Mesendoderm (in vitro differentiated cells): ENCODE measurements around the gene KCNQ1.

Experiments used
- DNase-seq: peaks from one replicate; pipeline ENCODE4 v3.0.0; 2013
- H2AK5ac ChIP-seq: 2 replicates; pipeline ENCODE4 v1.6.1; 2013; ENCODE audit warnings: low read length, inconsistent platforms
- H2BK120ac ChIP-seq: 2 replicates; pipeline ENCODE4 v1.6.1; 2013; ENCODE audit warnings: low read depth, mild to moderate bottlenecking, low read length, moderate library complexity, mixed read lengths
- H2BK15ac ChIP-seq: replicated peaks from 2 replicates; pipeline ENCODE4 v1.6.1; 2013; ENCODE audit warnings: low read depth, mild to moderate bottlenecking, moderate library complexity
- H2BK5ac ChIP-seq: 2 replicates; pipeline ENCODE4 v1.6.1; 2013; ENCODE audit warnings: low read length, inconsistent platforms
- H3K18ac ChIP-seq: 2 replicates; pipeline ENCODE4 v1.6.1; 2013; ENCODE audit warnings: mild to moderate bottlenecking, low read length, mixed read lengths
- H3K23ac ChIP-seq: one replicate; pipeline ENCODE4 v1.6.1; 2013; ENCODE audit warnings: low read length
- H3K27ac ChIP-seq: 2 replicates; pipeline ENCODE4 v1.5.1; 2013; ENCODE audit warnings: low read depth, mild to moderate bottlenecking, inconsistent platforms, low read length, moderate library complexity
- H3K27me3 ChIP-seq: 2 replicates; pipeline ENCODE4 v1.6.1; 2013; ENCODE audit warnings: low read length, control low read depth, mild to moderate bottlenecking, inconsistent platforms; ENCODE audit not compliant: insufficient read depth, poor library complexity
- H3K36me3 ChIP-seq: 2 replicates; pipeline ENCODE4 v1.6.1; 2013; ENCODE audit warnings: low read length, inconsistent platforms; ENCODE audit not compliant: control insufficient read depth, insufficient read depth
- H3K4ac ChIP-seq: one replicate; pipeline ENCODE4 v1.6.1; 2013; ENCODE audit warnings: low read depth, mild to moderate bottlenecking, low read length, moderate library complexity
- H3K4me1 ChIP-seq: 2 replicates; pipeline ENCODE4 v1.6.1; 2013; ENCODE audit warnings: low read depth, low read length, inconsistent platforms; ENCODE audit not compliant: control insufficient read depth
- H3K4me2 ChIP-seq: 2 replicates; pipeline ENCODE4 v1.6.1; 2013; ENCODE audit warnings: low read length
- H3K4me3 ChIP-seq: 2 replicates; pipeline ENCODE4 v1.5.1; 2013; ENCODE audit warnings: mild to moderate bottlenecking, low read length
- H3K56ac ChIP-seq: one replicate; pipeline ENCODE4 v1.6.1; 2013; ENCODE audit warnings: low read length
- H3K79me1 ChIP-seq: 2 replicates; pipeline ENCODE4 v1.6.1; 2013; ENCODE audit warnings: low read length, inconsistent platforms
- H3K79me2 ChIP-seq: 2 replicates; pipeline ENCODE4 v1.6.1; 2013; ENCODE audit warnings: mild to moderate bottlenecking, low read length; ENCODE audit not compliant: control insufficient read depth, insufficient read depth
- H3K9ac ChIP-seq: 2 replicates; pipeline ENCODE4 v1.6.1; 2013; ENCODE audit warnings: low read length, inconsistent platforms
- H4K5ac ChIP-seq: one replicate; pipeline ENCODE4 v1.6.1; 2013; ENCODE audit warnings: low read length
- H4K8ac ChIP-seq: one replicate; pipeline ENCODE4 v1.6.1; 2013; ENCODE audit warnings: low read depth, mild to moderate bottlenecking, control low read depth, low read length, moderate library complexity
- WGBS: extraction: QIAGEN DNeasy Blood & Tissue Kit; methylation state at CpG from one replicate; pipeline ENCODE4 v1.1.7; 2013; ENCODE audit warnings: low lambda C conversion rate, missing lambda C conversion rate; ENCODE audit not compliant: insufficient coverage; ENCODE audit errors: extremely low coverage; 5-methylcytosine and 5-hydroxymethylcytosine counted together

The KCNQ1 gene

DNA sequence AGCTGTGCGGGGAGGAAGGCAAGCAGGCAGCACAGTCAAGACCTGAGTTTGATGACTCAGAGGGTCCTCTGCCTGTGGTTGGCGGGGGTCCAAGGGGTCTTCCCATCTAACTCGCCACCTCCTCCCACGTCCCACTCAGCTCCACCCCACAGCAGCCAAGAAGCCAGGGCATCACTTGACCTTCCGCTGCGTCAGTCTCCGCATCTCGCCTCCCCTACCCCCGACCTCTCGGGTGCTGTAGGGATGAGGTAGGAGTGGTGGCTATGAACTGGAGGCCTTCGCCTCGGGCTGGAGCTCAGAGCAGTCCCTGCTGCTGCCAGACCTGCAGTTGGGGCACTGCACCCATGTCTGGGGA lies 350.1 kb downstream of the KCNQ1 start:
- Histone ChIP-seq H2AK5ac (no peak overlapping the region), H2BK120ac (no peak overlapping the region), H3K4me2 (no peak overlapping the region), H3K4me3 (no peak overlapping the region), H3K27me3 (no peaks in the 10 kb centered on the region), H3K36me3 (no peaks in the 10 kb centered on the region), H4K5ac (no peak overlapping the region), H3K4ac (no peak overlapping the region), H2BK15ac (no peak overlapping the region), H2BK5ac (no peak overlapping the region), H3K23ac (no peak overlapping the region), H3K18ac (no peak overlapping the region), H3K4me1 (no peaks in the 10 kb centered on the region), H3K79me1 (no peaks in the 10 kb centered on the region), H3K79me2 (no peaks in the 10 kb centered on the region), H3K27ac (no peak overlapping the region), H3K56ac (no peak overlapping the region), H3K9ac (no peak overlapping the region), H4K8ac (no peak overlapping the region)
- DNase-seq: no peak
- WGBS: no CpG with 5 or more reads among the region's 12 CpGs

DNA sequence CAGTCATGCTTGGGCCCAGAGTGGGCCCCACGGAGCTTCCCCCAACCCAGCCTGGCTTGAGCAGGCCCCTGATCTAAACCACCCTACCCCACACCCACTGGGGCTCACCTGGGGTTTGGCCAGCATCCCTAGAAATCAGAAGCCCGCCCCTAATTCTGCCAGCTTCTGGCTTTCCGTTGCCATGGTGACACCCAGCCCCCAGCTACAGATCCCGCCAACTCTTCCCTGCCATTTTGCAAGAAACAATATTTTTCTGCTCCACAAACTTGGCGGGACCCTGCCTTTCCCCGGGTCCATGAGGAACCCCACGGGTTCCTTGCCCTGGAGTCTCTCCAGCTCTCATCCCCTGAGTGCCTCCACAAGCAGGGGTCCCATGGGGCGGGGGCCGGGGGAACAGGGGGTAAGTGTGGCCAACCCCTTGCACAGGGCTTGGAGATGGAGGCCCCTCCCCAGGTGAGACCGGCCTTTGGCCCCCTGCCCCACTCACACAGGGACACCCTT lies 350.7 kb downstream of the KCNQ1 start:
- Histone ChIP-seq H3K79me2 (no peaks in the 10 kb centered on the region), H2AK5ac (no peak overlapping the region), H3K36me3 (no peaks in the 10 kb centered on the region), H3K23ac (no peak overlapping the region), H3K56ac (no peak overlapping the region), H4K8ac (no peak overlapping the region), H3K4me1 (no peaks in the 10 kb centered on the region), H3K79me1 (no peaks in the 10 kb centered on the region), H3K4me3 (no peak overlapping the region), H2BK15ac (no peak overlapping the region), H3K9ac (no peak overlapping the region), H3K4ac (no peak overlapping the region), H3K27me3 (no peaks in the 10 kb centered on the region), H2BK120ac (no peak overlapping the region), H3K27ac (no peak overlapping the region), H3K4me2 (no peak overlapping the region), H3K18ac (no peak overlapping the region), H4K5ac (no peak overlapping the region), H2BK5ac (no peak overlapping the region)
- DNase-seq: no peak
- WGBS: no CpG with 5 or more reads among the region's 10 CpGs

DNA sequence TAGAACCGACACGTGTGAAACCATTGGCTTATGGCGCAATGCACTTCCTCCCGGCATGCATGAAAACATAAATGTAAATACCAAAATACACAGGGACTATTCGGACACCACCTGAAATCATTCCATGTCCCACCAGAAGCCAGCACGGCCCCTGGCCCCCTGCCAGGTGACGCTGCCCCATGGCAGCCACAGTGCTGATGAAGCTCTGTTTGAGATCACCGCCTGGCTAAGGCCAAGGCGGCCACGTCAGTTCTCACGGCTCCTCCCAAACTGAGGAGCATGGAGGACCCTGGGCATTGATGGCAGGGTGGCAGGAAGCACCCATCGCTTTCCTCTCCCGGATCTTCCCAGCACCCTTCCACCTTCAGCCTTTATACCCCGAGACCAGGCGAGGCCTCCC lies 351.3 kb downstream of the KCNQ1 start:
- Histone ChIP-seq H3K56ac (no peak overlapping the region), H3K36me3 (no peaks in the 10 kb centered on the region), H2BK15ac (no peak overlapping the region), H3K79me2 (no peaks in the 10 kb centered on the region), H2AK5ac (no peak overlapping the region), H3K79me1 (no peaks in the 10 kb centered on the region), H2BK120ac (no peak overlapping the region), H3K9ac (no peak overlapping the region), H2BK5ac (no peak overlapping the region), H4K8ac (no peak overlapping the region), H3K23ac (no peak overlapping the region), H3K4ac (no peak overlapping the region), H3K18ac (no peak overlapping the region), H3K27me3 (no peaks in the 10 kb centered on the region), H3K4me3 (no peak overlapping the region), H3K4me2 (no peak overlapping the region), H3K27ac (no peak overlapping the region), H4K5ac (no peak overlapping the region), H3K4me1 (no peaks in the 10 kb centered on the region)
- no peak for DNase-seq
- WGBS: no CpG with 5 or more reads among the region's 15 CpGs

DNA sequence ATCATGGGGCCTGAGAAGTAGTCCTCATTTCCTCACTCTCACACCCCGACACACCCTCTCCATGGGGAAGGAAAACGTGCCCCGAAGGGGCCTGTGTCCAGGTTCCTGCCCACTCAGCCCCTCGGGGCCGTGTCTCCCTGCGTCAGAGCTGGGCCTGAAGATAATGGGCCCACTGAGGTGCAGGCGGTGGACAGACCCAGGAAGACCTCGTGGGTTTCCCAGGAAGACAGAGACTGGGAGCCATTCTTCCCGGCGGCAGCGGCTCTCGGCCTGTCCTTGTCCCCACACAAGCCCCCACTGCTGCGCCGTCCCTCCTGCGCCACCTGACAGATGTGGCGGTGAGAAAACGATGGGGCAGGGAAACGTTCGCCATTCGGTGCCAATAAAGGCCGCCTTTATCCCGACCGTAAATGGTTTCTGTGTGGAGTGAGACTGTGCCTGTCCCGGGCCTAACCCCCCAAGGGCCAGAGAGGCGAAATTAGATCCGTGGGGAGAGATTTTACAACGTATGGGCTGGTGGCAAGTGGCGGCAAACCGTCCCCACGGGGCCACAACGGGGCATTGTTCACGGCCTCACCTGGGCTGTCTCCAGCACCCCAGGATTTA lies 351.8 kb downstream of the KCNQ1 start:
- DNase-seq: no peak
- Histone ChIP-seq H4K8ac (no peak overlapping the region), H3K4me2 (no peak overlapping the region), H3K27ac (no peak overlapping the region), H3K23ac (no peak overlapping the region), H3K18ac (no peak overlapping the region), H3K9ac (no peak overlapping the region), H3K4me1 (no peaks in the 10 kb centered on the region), H3K4me3 (no peak overlapping the region), H2BK5ac (no peak overlapping the region), H2AK5ac (no peak overlapping the region), H3K79me2 (no peaks in the 10 kb centered on the region), H2BK120ac (no peak overlapping the region), H3K36me3 (no peaks in the 10 kb centered on the region), H3K56ac (no peak overlapping the region), H2BK15ac (no peak overlapping the region), H4K5ac (no peak overlapping the region), H3K79me1 (no peaks in the 10 kb centered on the region), H3K27me3 (no peaks in the 10 kb centered on the region), H3K4ac (no peak overlapping the region)
- WGBS: no CpG with 5 or more reads among the region's 32 CpGs

DNA sequence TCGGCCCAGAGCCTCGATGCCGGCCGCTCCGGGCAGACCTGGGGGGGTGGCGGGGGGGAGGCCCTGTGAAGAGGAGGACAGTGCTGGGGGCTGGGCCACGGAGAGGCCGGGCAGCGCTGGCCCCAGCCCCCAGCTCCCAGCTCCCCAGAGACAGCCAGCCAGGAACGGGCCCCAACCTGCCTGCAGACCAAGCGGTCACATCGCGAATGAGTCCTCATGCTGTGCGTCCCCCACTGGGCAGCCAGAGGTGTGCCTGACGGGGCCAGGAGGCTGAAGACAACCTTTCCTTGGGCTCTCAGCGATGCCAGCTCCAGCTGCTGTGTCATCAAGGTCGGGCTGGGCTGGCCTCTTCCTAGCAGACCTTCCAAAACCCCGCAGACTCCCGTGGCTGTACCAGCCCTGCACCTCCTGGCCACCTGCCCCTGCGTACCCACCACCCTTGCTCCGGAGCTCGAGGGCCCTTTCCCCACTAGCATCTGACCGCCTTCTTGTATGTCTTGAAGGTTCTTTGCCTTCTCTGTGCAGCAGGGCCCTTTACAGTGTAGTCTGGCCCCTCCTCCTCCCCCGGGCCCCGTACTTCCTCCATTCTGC lies 352.4 kb downstream of the KCNQ1 start:
- no peak overlapping the region for H3K56ac ChIP-seq
- H2BK120ac ChIP-seq: no peak overlapping the region
- H3K79me1 ChIP-seq: no peaks in the 10 kb centered on the region
- DNase-seq: no peak
- H3K4me1 ChIP-seq: no peaks in the 10 kb centered on the region
- H4K8ac ChIP-seq: no peak overlapping the region
- no peaks in the 10 kb centered on the region for H3K79me2 ChIP-seq
- H3K18ac ChIP-seq: no peak overlapping the region
- H3K4ac ChIP-seq: no peak overlapping the region
- no peaks in the 10 kb centered on the region for H3K36me3 ChIP-seq
- H3K27ac ChIP-seq: no peak overlapping the region
- no peaks in the 10 kb centered on the region for H3K27me3 ChIP-seq
- no peak overlapping the region for H3K23ac ChIP-seq
- WGBS: no CpG with 5 or more reads among the region's 25 CpGs
- H4K5ac ChIP-seq: no peak overlapping the region
- H3K4me2 ChIP-seq: no peak overlapping the region
- no peak overlapping the region for H3K4me3 ChIP-seq
- no peak overlapping the region for H2BK15ac ChIP-seq
- no peak overlapping the region for H3K9ac ChIP-seq
- no peak overlapping the region for H2BK5ac ChIP-seq
- no peak overlapping the region for H2AK5ac ChIP-seq
